H1 (cell line): ENCODE data around the gene VPS37C. TPM values are rescaled to one million over a fixed set of nuclear protein-coding genes. Genes with fewer than 3 reads are reported as not detected.

Source experiments
- CBX5 ChIP-seq: fragments of 300-800, 300-1000 bp; sonication (generic); IDR thresholded peaks from 2 replicates; pipeline ENCODE4 v1.7.1; 2016; ENCODE audit warnings: antibody characterized with exemption, low read length, low read depth
- HDAC6 ChIP-seq: IDR thresholded peaks from one replicate; pipeline ENCODE4 v1.7.1; 2012; ENCODE audit warnings: low read depth, mild to moderate bottlenecking, inconsistent platforms, low read length, moderate library complexity
- polyA plus RNA-seq, 7 experiments: library from polyadenylated mRNA; depleted of rRNA in 3 of 7; stranded (reverse) in 5 of 7; unstranded in 2 of 7; fragments of >200 nt in 5 of 7; fragments of 200-250 nt in 2 of 7; gene quantifications; 1 replicate in 5 of 7; 2 replicates in 1 of 7; 4 replicates in 1 of 7; pipeline versions ENCODE4 v1.2.1 to v1.2.3, GENCODE V29; 2011 to 2013; ENCODE audit warnings: missing spikeins in 2 of 7, mixed read lengths in 2 of 7
- total RNA-seq: library from RNA; stranded (reverse); fragmentation: NEBNext Ultra II Directional; extraction: Animal tissue kit (Norgen Biotek cat#: 25700); gene quantifications from 2 replicates; pipeline ENCODE4 v1.2.1, GENCODE V29; 2021

The VPS37C gene
- total and polyA plus RNA-seq, 2 of the 8 experiments (the other 6 are each of a cell fraction or from before 2014, with no cell fraction given), result 12.9 to 21.0 TPM

- TF ChIP-seq CBX5 (no peak), HDAC6 (no peak)
These were observed 13.2 kb downstream of the VPS37C start (continued) for GRCh38 chr11:61147791-61148620.
